T-helper 2 cell (primary cell): ENCODE results near the gene RAB20.
"Not testable (repeated sequence)": the region's sequence is repeated elsewhere in the genome, so short reads cannot be mapped to it uniquely, and the experiment has no call there.

ENCODE experiments used
- DNase-seq, 5 experiments: peaks; one replicate each; pipeline versions ENCODE4 v3.0.0 to v3.0.0-alpha.2; 2012 to 2022

The RAB20 gene

GRCh38 chr13:110554227-110554836 lies 7.2 kb downstream of the RAB20 start:
- no peak for DNase-seq

GRCh38 chr13:110553417-110553816 lies 8.1 kb downstream of the RAB20 start:
- DNase-seq, result no peak

- no peak for DNase-seq
These were observed 8.8 kb downstream of the RAB20 start for GRCh38 chr13:110552767-110553166.

GRCh38 chr13:110551284-110551683 lies 10.2 kb downstream of the RAB20 start:
- DNase-seq, result no peak

- no peak for DNase-seq
These were observed 11.7 kb downstream of the RAB20 start for GRCh38 chr13:110549795-110550160.

- no peak for DNase-seq
These were observed 12.4 kb downstream of the RAB20 start for GRCh38 chr13:110548891-110549794.

- no peak for DNase-seq
These were observed 14.6 kb downstream of the RAB20 start for GRCh38 chr13:110546926-110547325.

GRCh38 chr13:110546378-110546777 lies 15.1 kb downstream of the RAB20 start:
- DNase-seq, result no peak

- DNase-seq, result no peak
These were observed 19.2 kb downstream of the RAB20 start for GRCh38 chr13:110542169-110542796.

GRCh38 chr13:110541526-110541920 lies 20.0 kb downstream of the RAB20 start:
- DNase-seq, result no peak

GRCh38 chr13:110540871-110541525 lies 20.5 kb downstream of the RAB20 start:
- DNase-seq, result no peak

- DNase-seq, result no peak
These were observed 21.6 kb downstream of the RAB20 start for GRCh38 chr13:110539894-110540293.

- no peak for DNase-seq
These were observed 22.9 kb downstream of the RAB20 start for GRCh38 chr13:110538632-110539031.

- DNase-seq, result no peak
These were observed 25.4 kb downstream of the RAB20 start for GRCh38 chr13:110536006-110536693.

GRCh38 chr13:110535526-110535925 lies 26.0 kb downstream of the RAB20 start:
- DNase-seq, result no peak

- DNase-seq, result no peak
These were observed 27.5 kb downstream of the RAB20 start for GRCh38 chr13:110533771-110534670.

- DNase-seq, result not testable (repeated sequence)
These were observed 29.3 kb downstream of the RAB20 start for GRCh38 chr13:110532258-110532657.

- DNase-seq, result no peak
These were observed 29.8 kb downstream of the RAB20 start for GRCh38 chr13:110531671-110532083.

GRCh38 chr13:110531100-110531499 lies 30.4 kb downstream of the RAB20 start:
- no peak for DNase-seq

GRCh38 chr13:110529522-110530311 lies 31.8 kb downstream of the RAB20 start:
- DNase-seq, result no peak

GRCh38 chr13:110528911-110529310 lies 32.6 kb downstream of the RAB20 start:
- DNase-seq, result no peak
